ENCODE results near the gene TNS4.

Gene TNS4

GRCh38 chr17:40478486-40478885, 22.9 kb downstream of the TNS4 start:
- H3K4me3 ChIP-seq (ENCODE audit: low read depth, low read length), result no peak overlapping the region
- H3K36me3 ChIP-seq (ENCODE audit: control insufficient read depth, insufficient read depth, low read length), result no peaks in the 10 kb centered on the region
- H3K27ac ChIP-seq (ENCODE audit: low read depth, low read length), result no peak overlapping the region
- H3K4me1 ChIP-seq (ENCODE audit: control insufficient read depth, insufficient read depth, low read length), result peaks cover 16% of the 10 kb centered on the region
- H3K9ac ChIP-seq (ENCODE audit: low read depth, low read length), result no peak overlapping the region
- no peaks in the 10 kb centered on the region for H3K9me3 ChIP-seq (ENCODE audit: control insufficient read depth, insufficient read depth, low read length)
- H3K27me3 ChIP-seq (ENCODE audit: control insufficient read depth, insufficient read depth, low read length), result no peaks in the 10 kb centered on the region

- H3K4me1 ChIP-seq (ENCODE audit: control insufficient read depth, insufficient read depth, low read length), result peaks cover 16% of the 10 kb centered on the region
- no peaks in the 10 kb centered on the region for H3K9me3 ChIP-seq (ENCODE audit: control insufficient read depth, insufficient read depth, low read length)
- H3K27me3 ChIP-seq (ENCODE audit: control insufficient read depth, insufficient read depth, low read length), result no peaks in the 10 kb centered on the region
- no peak overlapping the region for H3K27ac ChIP-seq (ENCODE audit: low read depth, low read length)
- no peaks in the 10 kb centered on the region for H3K36me3 ChIP-seq (ENCODE audit: control insufficient read depth, insufficient read depth, low read length)
- no peak overlapping the region for H3K4me3 ChIP-seq (ENCODE audit: low read depth, low read length)
- H3K9ac ChIP-seq (ENCODE audit: low read depth, low read length), result no peak overlapping the region
Measured at GRCh38 chr17:40477796-40478195, 23.6 kb downstream of the TNS4 start.

GRCh38 chr17:40475234-40475908, 26.1 kb downstream of the TNS4 start:
- Histone ChIP-seq H3K9ac (ENCODE audit: low read depth, low read length) (no peak overlapping the region), H3K9me3 (ENCODE audit: control insufficient read depth, insufficient read depth, low read length) (no peaks in the 10 kb centered on the region), H3K36me3 (ENCODE audit: control insufficient read depth, insufficient read depth, low read length) (no peaks in the 10 kb centered on the region), H3K4me1 (ENCODE audit: control insufficient read depth, insufficient read depth, low read length) (peaks cover 19% of the 10 kb centered on the region), H3K27me3 (ENCODE audit: control insufficient read depth, insufficient read depth, low read length) (no peaks in the 10 kb centered on the region), H3K27ac (ENCODE audit: low read depth, low read length) (no peak overlapping the region), H3K4me3 (ENCODE audit: low read depth, low read length) (no peak overlapping the region)

GRCh38 chr17:40474419-40475002, 26.9 kb downstream of the TNS4 start:
- Histone ChIP-seq H3K9ac (ENCODE audit: low read depth, low read length) (no peak overlapping the region), H3K27me3 (ENCODE audit: control insufficient read depth, insufficient read depth, low read length) (no peaks in the 10 kb centered on the region), H3K9me3 (ENCODE audit: control insufficient read depth, insufficient read depth, low read length) (no peaks in the 10 kb centered on the region), H3K36me3 (ENCODE audit: control insufficient read depth, insufficient read depth, low read length) (no peaks in the 10 kb centered on the region), H3K4me1 (ENCODE audit: control insufficient read depth, insufficient read depth, low read length) (peaks cover 19% of the 10 kb centered on the region), H3K27ac (ENCODE audit: low read depth, low read length) (no peak overlapping the region), H3K4me3 (ENCODE audit: low read depth, low read length) (no peak overlapping the region)

- Histone ChIP-seq H3K4me1 (ENCODE audit: control insufficient read depth, insufficient read depth, low read length) (peaks cover 19% of the 10 kb centered on the region), H3K9me3 (ENCODE audit: control insufficient read depth, insufficient read depth, low read length) (no peaks in the 10 kb centered on the region), H3K27ac (ENCODE audit: low read depth, low read length) (no peak overlapping the region)
Measured at GRCh38 chr17:40473573-40474365, 27.7 kb downstream of the TNS4 start.

GRCh38 chr17:40472733-40473452, 28.5 kb downstream of the TNS4 start:
- no peak overlapping the region for H3K27ac ChIP-seq (ENCODE audit: low read depth, low read length)

More at GRCh38 chr17:40473573-40474365, 27.7 kb downstream of the TNS4 start:
- Histone ChIP-seq H3K4me3 (ENCODE audit: low read depth, low read length) (no peak overlapping the region), H3K9ac (ENCODE audit: low read depth, low read length) (no peak overlapping the region), H3K36me3 (ENCODE audit: control insufficient read depth, insufficient read depth, low read length) (no peaks in the 10 kb centered on the region), H3K27me3 (ENCODE audit: control insufficient read depth, insufficient read depth, low read length) (no peaks in the 10 kb centered on the region)

GRCh38 chr17:40471846-40472732, 29.3 kb downstream of the TNS4 start:
- Histone ChIP-seq H3K9ac (ENCODE audit: low read depth, low read length) (no peak overlapping the region), H3K4me3 (ENCODE audit: low read depth, low read length) (no peak overlapping the region), H3K27me3 (ENCODE audit: control insufficient read depth, insufficient read depth, low read length) (no peaks in the 10 kb centered on the region), H3K27ac (ENCODE audit: low read depth, low read length) (no peak overlapping the region), H3K9me3 (ENCODE audit: control insufficient read depth, insufficient read depth, low read length) (no peaks in the 10 kb centered on the region), H3K4me1 (ENCODE audit: control insufficient read depth, insufficient read depth, low read length) (peaks cover 19% of the 10 kb centered on the region), H3K36me3 (ENCODE audit: control insufficient read depth, insufficient read depth, low read length) (no peaks in the 10 kb centered on the region)

More at GRCh38 chr17:40472733-40473452, 28.5 kb downstream of the TNS4 start:
- H3K4me3 ChIP-seq (ENCODE audit: low read depth, low read length), result no peak overlapping the region
- H3K27me3 ChIP-seq (ENCODE audit: control insufficient read depth, insufficient read depth, low read length), result no peaks in the 10 kb centered on the region
- H3K9ac ChIP-seq (ENCODE audit: low read depth, low read length), result no peak overlapping the region
- H3K4me1 ChIP-seq (ENCODE audit: control insufficient read depth, insufficient read depth, low read length), result peaks cover 19% of the 10 kb centered on the region
- H3K36me3 ChIP-seq (ENCODE audit: control insufficient read depth, insufficient read depth, low read length), result no peaks in the 10 kb centered on the region
- no peaks in the 10 kb centered on the region for H3K9me3 ChIP-seq (ENCODE audit: control insufficient read depth, insufficient read depth, low read length)

GRCh38 chr17:40470932-40471828, 30.2 kb downstream of the TNS4 start:
- no peak overlapping the region for H3K9ac ChIP-seq (ENCODE audit: low read depth, low read length)
- H3K4me1 ChIP-seq (ENCODE audit: control insufficient read depth, insufficient read depth, low read length), result peaks cover 19% of the 10 kb centered on the region
- H3K9me3 ChIP-seq (ENCODE audit: control insufficient read depth, insufficient read depth, low read length), result no peaks in the 10 kb centered on the region
- no peaks in the 10 kb centered on the region for H3K27me3 ChIP-seq (ENCODE audit: control insufficient read depth, insufficient read depth, low read length)
- no peaks in the 10 kb centered on the region for H3K36me3 ChIP-seq (ENCODE audit: control insufficient read depth, insufficient read depth, low read length)
- no peak overlapping the region for H3K4me3 ChIP-seq (ENCODE audit: low read depth, low read length)
- H3K27ac ChIP-seq (ENCODE audit: low read depth, low read length), result peak overlapping the region; percentile 22

- H3K9me3 ChIP-seq (ENCODE audit: control insufficient read depth, insufficient read depth, low read length), result no peaks in the 10 kb centered on the region
- H3K4me3 ChIP-seq (ENCODE audit: low read depth, low read length), result no peak overlapping the region
- H3K27ac ChIP-seq (ENCODE audit: low read depth, low read length), result no peak overlapping the region
- H3K9ac ChIP-seq (ENCODE audit: low read depth, low read length), result no peak overlapping the region
- H3K36me3 ChIP-seq (ENCODE audit: control insufficient read depth, insufficient read depth, low read length), result no peaks in the 10 kb centered on the region
- H3K27me3 ChIP-seq (ENCODE audit: control insufficient read depth, insufficient read depth, low read length), result no peaks in the 10 kb centered on the region
- peaks cover 12% of the 10 kb centered on the region; the same call in 1 of the 2 replicates for H3K4me1 ChIP-seq (ENCODE audit: control insufficient read depth, insufficient read depth, low read length)
Measured at GRCh38 chr17:40469805-40470675, 31.4 kb downstream of the TNS4 start.

Data from HUES48 (cell line).